ENCODE data around the gene RAB11FIP4.

The RAB11FIP4 gene

GRCh38 chr17:31509805-31510177, 118.3 kb downstream of the RAB11FIP4 start:
- no peak for TF ChIP-seq CTCF (IDR thresholded peaks at IDR 0.05; ENCODE audit: insufficient read depth, missing control alignments)
- DNase-seq (ENCODE audit: insufficient read length, low spot score) (no peak), FAIRE-seq (no peak)

GRCh38 chr17:31510308-31511194, 119.1 kb downstream of the RAB11FIP4 start:
- no peak for FAIRE-seq
- no peak for TF ChIP-seq CTCF (IDR thresholded peaks at IDR 0.05; ENCODE audit: insufficient read depth, missing control alignments)
- DNase-seq (ENCODE audit: insufficient read length, low spot score), result no peak

GRCh38 chr17:31511195-31511578, 119.7 kb downstream of the RAB11FIP4 start:
- no peak for FAIRE-seq
- TF ChIP-seq CTCF (IDR thresholded peaks at IDR 0.05; ENCODE audit: insufficient read depth, missing control alignments), result no peak

GRCh38 chr17:31511580-31511979, 120.1 kb downstream of the RAB11FIP4 start:
- FAIRE-seq (no peak), DNase-seq (ENCODE audit: insufficient read length, low spot score) (no peak)
- TF ChIP-seq CTCF (IDR thresholded peaks at IDR 0.05; ENCODE audit: insufficient read depth, missing control alignments), result no peak

More at GRCh38 chr17:31511195-31511578, 119.7 kb downstream of the RAB11FIP4 start:
- DNase-seq (ENCODE audit: insufficient read length, low spot score), result no peak

- FAIRE-seq, result no peak
- no peak for TF ChIP-seq CTCF (IDR thresholded peaks at IDR 0.05; ENCODE audit: insufficient read depth, missing control alignments)
- DNase-seq (ENCODE audit: insufficient read length, low spot score), result no peak
Observed at GRCh38 chr17:31512104-31512740, 120.7 kb downstream of the RAB11FIP4 start.

- DNase-seq (ENCODE audit: insufficient read length, low spot score) (no peak), FAIRE-seq (no peak)
- TF ChIP-seq CTCF (IDR thresholded peaks at IDR 0.05; ENCODE audit: insufficient read depth, missing control alignments), result no peak
Observed at GRCh38 chr17:31512796-31513195, 121.3 kb downstream of the RAB11FIP4 start.
